IPS DF 4.7 (cell line): ENCODE measurements around the gene PTPMT1.

Experiments used
- DNase-seq: peaks from one replicate; pipeline ENCODE4 v3.0.0-alpha.2; 2013; ENCODE audit warnings: low spot score; ENCODE audit errors: extremely low read depth

The PTPMT1 gene

GRCh38 chr11:47578524-47579494 is 13.4 kb downstream of the PTPMT1 start, which contains the start of the genes KBTBD4 and NDUFS3:
KBTBD4 (minus strand) TSS chr11:47578970; CDS start chr11:47578951, 19 bp downstream.
NDUFS3 (plus strand) TSS chr11:47579074; CDS start chr11:47579092, 18 bp downstream.
- no peak for DNase-seq

GRCh38 chr11:47583844-47584243 is 18.4 kb downstream of the PTPMT1 start:
- DNase-seq, result no peak

- DNase-seq, result no peak
Observed at GRCh38 chr11:47586098-47586855, 20.9 kb downstream of the PTPMT1 start, which contains the start of gene FAM180B. FAM180B (plus strand) TSS chr11:47586678; CDS start chr11:47586769, 91 bp downstream.

- DNase-seq, result no peak
Observed at GRCh38 chr11:47587039-47587716, 21.8 kb downstream of the PTPMT1 start.

- DNase-seq, result no peak
Observed at GRCh38 chr11:47587723-47588326, 22.4 kb downstream of the PTPMT1 start.

- no peak for DNase-seq
Observed at GRCh38 chr11:47589118-47589517, 23.7 kb downstream of the PTPMT1 start.

GRCh38 chr11:47589584-47589976 is 24.2 kb downstream of the PTPMT1 start:
- no peak for DNase-seq

- DNase-seq, result no peak
Observed at GRCh38 chr11:47589977-47590861, 24.8 kb downstream of the PTPMT1 start.

GRCh38 chr11:47591764-47592163 is 26.4 kb downstream of the PTPMT1 start:
- DNase-seq, result no peak

GRCh38 chr11:47592251-47592650 is 26.9 kb downstream of the PTPMT1 start:
- DNase-seq, result no peak

GRCh38 chr11:47592970-47593369 is 27.6 kb downstream of the PTPMT1 start:
- DNase-seq, result no peak

GRCh38 chr11:47593492-47593933 is 28.1 kb downstream of the PTPMT1 start:
- no peak for DNase-seq

GRCh38 chr11:47593934-47594855 is 28.8 kb downstream of the PTPMT1 start, which contains the start of gene C1QTNF4:
C1QTNF4 (minus strand) TSS chr11:47594411; CDS start chr11:47590810, 3,601 bp downstream.
- no peak for DNase-seq

GRCh38 chr11:47595029-47595428 is 29.6 kb downstream of the PTPMT1 start:
- no peak for DNase-seq

- DNase-seq, result no peak
Observed at GRCh38 chr11:47595967-47596366, 30.6 kb downstream of the PTPMT1 start.

- no peak for DNase-seq
Observed at GRCh38 chr11:47599902-47600301, 34.5 kb downstream of the PTPMT1 start.

- DNase-seq, result no peak
Observed at GRCh38 chr11:47603295-47603694, 37.9 kb downstream of the PTPMT1 start.

- DNase-seq, result no peak
Observed at GRCh38 chr11:47605921-47606320, 40.5 kb downstream of the PTPMT1 start.

GRCh38 chr11:47606731-47607130 is 41.3 kb downstream of the PTPMT1 start:
- no peak for DNase-seq
